ENCODE results near the gene C10orf67. TPM values are rescaled to one million over a fixed set of nuclear protein-coding genes. Genes with fewer than 3 reads are reported as not detected.
A peak's percentile ranks its signal among the peaks of the same experiment; 100 is the strongest.
"Not testable (repeated sequence)": the region's sequence is repeated elsewhere in the genome, so short reads cannot be mapped to it uniquely, and the experiment has no call there.

The C10orf67 gene
- total RNA-seq, 2 experiments from 2014 or later, result 0.07 TPM; not detected in 1

- Mint-ChIP-seq H3K27me3 (peaks cover 15% of the 10 kb centered on the region), H3K4me3 (no peak overlapping the region), H3K36me3 (peaks cover 2% of the 10 kb centered on the region), H3K9me3 (ENCODE audit: low read depth) (peaks cover 2% of the 10 kb centered on the region), H3K4me1 (peaks cover 3% of the 10 kb centered on the region), H3K27ac (peak overlapping the region; percentile 68)
- DNase-seq (no peak), ATAC-seq (no peak)
- CTCF ChIA-PET, result no interaction called here
Observed at GRCh38 chr10:23330948-23331347, 13.6 kb downstream of the C10orf67 start.

- no peak overlapping the region for H3K27ac Mint-ChIP-seq
- no peak for DNase-seq
- H3K9me3 Mint-ChIP-seq (ENCODE audit: low read depth), result peaks cover 2% of the 10 kb centered on the region
- H3K4me1 Mint-ChIP-seq, result peaks cover 3% of the 10 kb centered on the region
- CTCF ChIA-PET, result interaction anchor here (2.6 kb wide), 1 partner anchor 11 kb away, joined by 12 read pairs; no protein-coding TSS in a partner anchor
- ATAC-seq, result no peak
- no peak overlapping the region for H3K4me3 Mint-ChIP-seq
- H3K36me3 Mint-ChIP-seq, result peaks cover 2% of the 10 kb centered on the region
- H3K27me3 Mint-ChIP-seq, result peaks cover 33% of the 10 kb centered on the region
Observed at GRCh38 chr10:23326544-23327307, 17.9 kb downstream of the C10orf67 start.

- DNase-seq, result no peak
- Mint-ChIP-seq H3K4me1 (peaks cover 2% of the 10 kb centered on the region), H3K36me3 (no peaks in the 10 kb centered on the region), H3K4me3 (no peak overlapping the region), H3K27ac (no peak overlapping the region), H3K27me3 (peaks cover 33% of the 10 kb centered on the region), H3K9me3 (ENCODE audit: low read depth) (no peaks in the 10 kb centered on the region)
- peak; percentile 70 for ATAC-seq
- CTCF ChIA-PET, result interaction anchor here (0.9 to 2.6 kb wide), 5 partner anchors 10 to 204 kb away, joined by 3 to 12 read pairs (median 3); no protein-coding TSS in a partner anchor
Observed at GRCh38 chr10:23325132-23325531, 19.5 kb downstream of the C10orf67 start.

- H3K9me3 Mint-ChIP-seq (ENCODE audit: low read depth), result no peaks in the 10 kb centered on the region
- H3K4me1 Mint-ChIP-seq, result peaks cover 2% of the 10 kb centered on the region
- H3K4me3 Mint-ChIP-seq, result no peak overlapping the region
- CTCF ChIA-PET, result interaction anchor here (1.7 to 2.6 kb wide), 3 partner anchors 9 to 202 kb away, joined by 3 to 12 read pairs (median 5); no protein-coding TSS in a partner anchor
- H3K27me3 Mint-ChIP-seq, result peaks cover 32% of the 10 kb centered on the region
- no peaks in the 10 kb centered on the region for H3K36me3 Mint-ChIP-seq
- ATAC-seq (no peak), DNase-seq (no peak)
- H3K27ac Mint-ChIP-seq, result no peak overlapping the region
Observed at GRCh38 chr10:23324351-23324750, 20.2 kb downstream of the C10orf67 start.

GRCh38 chr10:23322082-23322481 is 22.5 kb downstream of the C10orf67 start:
- ATAC-seq (no peak), DNase-seq (no peak)
- H3K9me3 Mint-ChIP-seq (ENCODE audit: low read depth), result no peaks in the 10 kb centered on the region
- H3K4me3 Mint-ChIP-seq, result no peak overlapping the region
- peaks cover 2% of the 10 kb centered on the region for H3K4me1 Mint-ChIP-seq
- CTCF ChIA-PET, result no interaction called here
- H3K27ac Mint-ChIP-seq, result no peak overlapping the region
- no peaks in the 10 kb centered on the region for H3K36me3 Mint-ChIP-seq
- peaks cover 25% of the 10 kb centered on the region for H3K27me3 Mint-ChIP-seq

- CTCF ChIA-PET, result interaction anchor here (0.7 kb wide), 1 partner anchor 210 kb away, joined by 3 read pairs; no protein-coding TSS in a partner anchor
Observed at GRCh38 chr10:23319835-23320234, 24.8 kb downstream of the C10orf67 start.

GRCh38 chr10:23318359-23318758 is 26.2 kb downstream of the C10orf67 start:
- H3K27ac Mint-ChIP-seq, result no peak overlapping the region
- H3K36me3 Mint-ChIP-seq, result no peaks in the 10 kb centered on the region
- H3K27me3 Mint-ChIP-seq, result peaks cover 10% of the 10 kb centered on the region
- no peak overlapping the region for H3K4me3 Mint-ChIP-seq
- CTCF ChIA-PET, result interaction anchor here (0.7 kb wide), 1 partner anchor 208 kb away, joined by 3 read pairs; no protein-coding TSS in a partner anchor
- no peaks in the 10 kb centered on the region for H3K4me1 Mint-ChIP-seq
- H3K9me3 Mint-ChIP-seq (ENCODE audit: low read depth), result no peaks in the 10 kb centered on the region
- DNase-seq (no peak), ATAC-seq (no peak)

More at GRCh38 chr10:23319835-23320234, 24.8 kb downstream of the C10orf67 start:
- no peak overlapping the region for H3K27ac Mint-ChIP-seq
- ATAC-seq (no peak), DNase-seq (no peak)
- no peaks in the 10 kb centered on the region for H3K4me1 Mint-ChIP-seq
- no peaks in the 10 kb centered on the region for H3K36me3 Mint-ChIP-seq
- H3K4me3 Mint-ChIP-seq, result no peak overlapping the region
- H3K27me3 Mint-ChIP-seq, result peaks cover 15% of the 10 kb centered on the region
- no peaks in the 10 kb centered on the region for H3K9me3 Mint-ChIP-seq (ENCODE audit: low read depth)

GRCh38 chr10:23317416-23317815 is 27.2 kb downstream of the C10orf67 start:
- no peak for ATAC-seq
- Mint-ChIP-seq H3K36me3 (no peaks in the 10 kb centered on the region), H3K4me3 (no peak overlapping the region), H3K27me3 (peaks cover 12% of the 10 kb centered on the region), H3K27ac (no peak overlapping the region), H3K9me3 (ENCODE audit: low read depth) (no peaks in the 10 kb centered on the region), H3K4me1 (no peaks in the 10 kb centered on the region)
- no peak for DNase-seq
- CTCF ChIA-PET, result interaction anchor here (0.7 to 3.3 kb wide), 2 partner anchors 210 to 384 kb away, joined by 3 to 39 read pairs; no protein-coding TSS in a partner anchor

GRCh38 chr10:23316406-23316805 is 28.2 kb downstream of the C10orf67 start:
- Mint-ChIP-seq H3K4me3 (no peak overlapping the region), H3K9me3 (ENCODE audit: low read depth) (no peaks in the 10 kb centered on the region), H3K27me3 (peaks cover 8% of the 10 kb centered on the region), H3K36me3 (no peaks in the 10 kb centered on the region), H3K27ac (no peak overlapping the region), H3K4me1 (no peaks in the 10 kb centered on the region)
- ATAC-seq (no peak), DNase-seq (no peak)
- CTCF ChIA-PET, result interaction anchor here (0.9 to 3.3 kb wide), 4 partner anchors 9 to 211 kb away, joined by 3 to 39 read pairs (median 8); no protein-coding TSS in a partner anchor

- Mint-ChIP-seq H3K4me3 (no peak overlapping the region), H3K36me3 (no peaks in the 10 kb centered on the region), H3K9me3 (ENCODE audit: low read depth) (no peaks in the 10 kb centered on the region), H3K27ac (no peak overlapping the region), H3K4me1 (no peaks in the 10 kb centered on the region), H3K27me3 (peaks cover 8% of the 10 kb centered on the region)
- ATAC-seq (no peak), DNase-seq (no peak)
- CTCF ChIA-PET, result interaction anchor here (0.8 to 3.3 kb wide), 5 partner anchors 9 to 225 kb away, joined by 3 to 39 read pairs (median 4); no protein-coding TSS in a partner anchor
Observed at GRCh38 chr10:23315966-23316365, 28.6 kb downstream of the C10orf67 start.

- CTCF ChIA-PET, result interaction anchor here (0.6 to 3.3 kb wide), 28 partner anchors 10 to 1241 kb away, joined by 3 to 39 read pairs (median 4); no protein-coding TSS in a partner anchor
- H3K9me3 Mint-ChIP-seq (ENCODE audit: low read depth), result no peaks in the 10 kb centered on the region
Observed at GRCh38 chr10:23314835-23315239, 29.8 kb downstream of the C10orf67 start.

GRCh38 chr10:23311034-23311433 is 33.6 kb downstream of the C10orf67 start:
- Mint-ChIP-seq H3K4me1 (no peaks in the 10 kb centered on the region), H3K36me3 (no peaks in the 10 kb centered on the region), H3K4me3 (no peak overlapping the region), H3K9me3 (ENCODE audit: low read depth) (no peaks in the 10 kb centered on the region), H3K27ac (no peak overlapping the region), H3K27me3 (peaks cover 19% of the 10 kb centered on the region)
- no peak for DNase-seq
- CTCF ChIA-PET, result no interaction called here
- no peak for ATAC-seq

More at GRCh38 chr10:23314835-23315239, 29.8 kb downstream of the C10orf67 start:
- no peak overlapping the region for H3K27ac Mint-ChIP-seq
- DNase-seq (peak; percentile 49), ATAC-seq (no peak)
- no peaks in the 10 kb centered on the region for H3K4me1 Mint-ChIP-seq
- H3K36me3 Mint-ChIP-seq, result no peaks in the 10 kb centered on the region
- peaks cover 12% of the 10 kb centered on the region for H3K27me3 Mint-ChIP-seq
- H3K4me3 Mint-ChIP-seq, result no peak overlapping the region

- H3K9me3 Mint-ChIP-seq (ENCODE audit: low read depth), result no peaks in the 10 kb centered on the region
- no peak overlapping the region for H3K4me3 Mint-ChIP-seq
- no peaks in the 10 kb centered on the region for H3K4me1 Mint-ChIP-seq
- peaks cover 19% of the 10 kb centered on the region for H3K27me3 Mint-ChIP-seq
- ATAC-seq (no peak), DNase-seq (no peak)
- CTCF ChIA-PET, result no interaction called here
- no peaks in the 10 kb centered on the region for H3K36me3 Mint-ChIP-seq
- no peak overlapping the region for H3K27ac Mint-ChIP-seq
Observed at GRCh38 chr10:23310404-23310803, 34.2 kb downstream of the C10orf67 start.

GRCh38 chr10:23299961-23300360 is 44.6 kb downstream of the C10orf67 start:
- ATAC-seq; CTCF ChIA-PET; H3K27me3 Mint-ChIP-seq; H3K36me3 Mint-ChIP-seq; H3K27ac Mint-ChIP-seq; H3K4me3 Mint-ChIP-seq; DNase-seq; H3K4me1 Mint-ChIP-seq; H3K9me3 Mint-ChIP-seq (ENCODE audit: low read depth): not testable (repeated sequence)
